HEK293 (cell line): Measurements from ENCODE around the gene SOCS4.
A peak's percentile ranks its signal among the peaks of the same experiment; 100 is the strongest.

Experiments used
- CTCF ChIA-PET: fragments of 350-600 bp; formaldehyde crosslinking; extraction: SDS; loops from one replicate; lab custom pipeline; 2021; ENCODE audit warnings: antibody characterized with exemption; lab: Yijun Ruan, JAX
- POLR2A ChIA-PET: fragments of 300-600 bp; formaldehyde crosslinking; extraction: SDS; loops from one replicate; lab custom pipeline; 2020; ENCODE audit warnings: antibody characterized with exemption, inconsistent platforms; lab: Yijun Ruan, JAX
- H3K27ac ChIP-seq: fragments of 200-500 bp; sonication (Bioruptor generic); 2 replicates; pipeline ENCODE4 v1.5.1; 2014; ENCODE audit warnings: low read depth, low read length, control low read depth, inconsistent platforms; ENCODE audit errors: extremely low read depth
- H3K36me3 ChIP-seq, 2 experiments: fragments of 200-500 bp in 1 of 2; sonication (Bioruptor generic) in 1 of 2; 1 replicate in 1 of 2; 2 replicates in 1 of 2; pipeline ENCODE4 v1.5.1; 2014 to 2017; ENCODE audit warnings: inconsistent platforms in 2 of 2, low read length in 2 of 2; ENCODE audit not compliant: control insufficient read depth in 2 of 2, insufficient read depth in 1 of 2
- H3K4me1 ChIP-seq: fragments of 200-500 bp; sonication (Bioruptor generic); 2 replicates; pipeline ENCODE4 v1.5.1; 2014; ENCODE audit warnings: mild to moderate bottlenecking, low read length, inconsistent platforms; ENCODE audit not compliant: control insufficient read depth, insufficient read depth
- H3K4me3 ChIP-seq: 2 replicates; pipeline ENCODE4 v1.5.1; 2011; ENCODE audit warnings: low read depth, mild to moderate bottlenecking, control low read depth, low read length, moderate library complexity
- H3K9me3 ChIP-seq: fragments of 200-500 bp; sonication (Bioruptor generic); 2 replicates; pipeline ENCODE4 v1.5.1; 2014; ENCODE audit warnings: low read depth, low read length, inconsistent platforms; ENCODE audit not compliant: control insufficient read depth, insufficient read depth
- KLF10 ChIP-seq: fragments of 450-650 bp; IDR thresholded peaks from 2 replicates; pipeline ENCODE4 v1.5.1; 2018; ENCODE audit warnings: missing biosample characterization, mild to moderate bottlenecking, missing genetic modification characterization
- OSR2 ChIP-seq: fragments of 450-650 bp; formaldehyde crosslinking; IDR thresholded peaks from 2 replicates; pipeline ENCODE4 v1.5.1; 2016; ENCODE audit warnings: missing biosample characterization, missing genetic modification characterization
- SALL2 ChIP-seq: fragments of 450-650 bp; formaldehyde crosslinking; IDR thresholded peaks from 2 replicates; pipeline ENCODE4 v1.5.0; 2017; ENCODE audit warnings: missing biosample characterization, mild to moderate bottlenecking, missing genetic modification characterization, borderline replicate concordance
- SCRT1 ChIP-seq: fragments of 450-650 bp; formaldehyde crosslinking; IDR thresholded peaks from 2 replicates; pipeline ENCODE4 v1.5.1; 2016; ENCODE audit warnings: missing biosample characterization, missing genetic modification characterization, borderline replicate concordance
- SETDB1 ChIP-seq: IDR thresholded peaks from one replicate; pipeline ENCODE4 v1.6.1; 2017; ENCODE audit warnings: mild to moderate bottlenecking, low read length, moderate library complexity, mixed read lengths; ENCODE audit not compliant: insufficient read length
- ZBTB48 ChIP-seq: fragments of 450-650 bp; formaldehyde crosslinking; IDR thresholded peaks from 2 replicates; pipeline ENCODE4 v1.5.1; 2016; ENCODE audit warnings: missing biosample characterization, missing genetic modification characterization
- ZFP69B ChIP-seq: fragments of 450-650 bp; formaldehyde crosslinking; IDR thresholded peaks from 2 replicates; pipeline ENCODE4 v1.5.1; 2016; ENCODE audit warnings: missing biosample characterization, missing genetic modification characterization
- ZNF132 ChIP-seq: fragments of 450-650 bp; formaldehyde crosslinking; IDR thresholded peaks from 2 replicates; pipeline ENCODE4 v1.5.1; 2017; ENCODE audit warnings: missing biosample characterization, missing genetic modification characterization, borderline replicate concordance
- ZNF157 ChIP-seq: fragments of 450-650 bp; formaldehyde crosslinking; IDR thresholded peaks from 2 replicates; pipeline ENCODE4 v1.5.1; 2016; ENCODE audit warnings: missing biosample characterization, missing genetic modification characterization
- ZNF23 ChIP-seq: fragments of 450-650 bp; formaldehyde crosslinking; IDR thresholded peaks from 2 replicates; pipeline ENCODE4 v1.5.1; 2016; ENCODE audit warnings: missing biosample characterization, missing genetic modification characterization, borderline replicate concordance
- ZNF266 ChIP-seq: fragments of 450-650 bp; formaldehyde crosslinking; IDR thresholded peaks from 2 replicates; pipeline ENCODE4 v1.5.1; 2016; ENCODE audit warnings: missing biosample characterization, missing genetic modification characterization, low read depth
- ZNF350 ChIP-seq: fragments of 450-650 bp; formaldehyde crosslinking; IDR thresholded peaks from 2 replicates; pipeline ENCODE4 v1.5.0; 2017; ENCODE audit warnings: missing biosample characterization, mild to moderate bottlenecking, missing genetic modification characterization
- ZNF423 ChIP-seq: fragments of 450-650 bp; formaldehyde crosslinking; IDR thresholded peaks from 2 replicates; pipeline ENCODE4 v1.5.1; 2016; ENCODE audit warnings: missing biosample characterization, missing genetic modification characterization
- ZNF747 ChIP-seq: fragments of 450-650 bp; formaldehyde crosslinking; IDR thresholded peaks from 2 replicates; pipeline ENCODE4 v1.5.1; 2016; ENCODE audit warnings: missing biosample characterization, missing genetic modification characterization
- ZNF791 ChIP-seq: fragments of 450-650 bp; formaldehyde crosslinking; IDR thresholded peaks from 2 replicates; pipeline ENCODE4 v1.5.1; 2016; ENCODE audit warnings: missing biosample characterization, missing genetic modification characterization
- ZNF843 ChIP-seq: fragments of 450-650 bp; formaldehyde crosslinking; IDR thresholded peaks from 2 replicates; pipeline ENCODE4 v1.5.1; 2016; ENCODE audit warnings: missing biosample characterization, missing genetic modification characterization
- TF ChIP-seq, protein P1 (sequence below): fragments of 450-650 bp; formaldehyde crosslinking; IDR thresholded peaks from 2 replicates; pipeline ENCODE4 v1.5.1; 2016; ENCODE audit warnings: missing biosample characterization, missing genetic modification characterization
- TF ChIP-seq, protein P2 (sequence below): fragments of 450-650 bp; formaldehyde crosslinking; IDR thresholded peaks from 2 replicates; pipeline ENCODE4 v1.5.1; 2016; ENCODE audit warnings: missing biosample characterization, missing genetic modification characterization
- TF ChIP-seq, protein P3 (sequence below): fragments of 450-650 bp; formaldehyde crosslinking; IDR thresholded peaks from 2 replicates; pipeline ENCODE4 v1.5.1; 2016; ENCODE audit warnings: missing biosample characterization, missing genetic modification characterization
- TF ChIP-seq, protein P4 (sequence below): fragments of 450-650 bp; IDR thresholded peaks from 2 replicates; pipeline ENCODE4 v1.5.1; 2018; ENCODE audit warnings: missing biosample characterization, missing genetic modification characterization
- TF ChIP-seq, protein P5 (sequence below): fragments of 450-650 bp; formaldehyde crosslinking; IDR thresholded peaks from 2 replicates; pipeline ENCODE4 v1.5.1; 2017; ENCODE audit warnings: missing biosample characterization, missing genetic modification characterization
- TF ChIP-seq, protein P6 (sequence below): fragments of 450-650 bp; formaldehyde crosslinking; IDR thresholded peaks from 2 replicates; pipeline ENCODE4 v1.5.1; 2016; ENCODE audit warnings: missing biosample characterization, missing genetic modification characterization

Gene SOCS4

DNA sequence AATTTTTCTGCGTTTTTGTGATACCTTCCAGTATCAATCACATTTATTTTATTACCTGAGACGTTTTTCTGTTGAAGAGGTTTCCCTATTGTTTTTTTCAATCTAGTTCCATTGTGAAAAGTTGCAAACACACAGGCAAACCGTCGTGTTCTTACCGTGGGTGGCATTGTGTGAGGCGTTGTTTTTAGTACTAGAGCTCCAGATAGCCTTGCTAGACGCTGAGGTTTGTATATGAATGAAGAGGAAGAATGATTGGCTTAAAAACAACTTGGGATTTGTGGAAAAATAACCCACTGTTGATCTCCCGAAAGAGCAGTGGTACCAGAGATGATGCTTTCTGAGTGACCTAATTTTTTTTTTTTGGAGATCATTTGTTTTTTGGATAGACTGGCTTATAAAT lies 1.0 kb downstream of the SOCS4 start (continued):
- TF ChIP-seq, protein P1, sequence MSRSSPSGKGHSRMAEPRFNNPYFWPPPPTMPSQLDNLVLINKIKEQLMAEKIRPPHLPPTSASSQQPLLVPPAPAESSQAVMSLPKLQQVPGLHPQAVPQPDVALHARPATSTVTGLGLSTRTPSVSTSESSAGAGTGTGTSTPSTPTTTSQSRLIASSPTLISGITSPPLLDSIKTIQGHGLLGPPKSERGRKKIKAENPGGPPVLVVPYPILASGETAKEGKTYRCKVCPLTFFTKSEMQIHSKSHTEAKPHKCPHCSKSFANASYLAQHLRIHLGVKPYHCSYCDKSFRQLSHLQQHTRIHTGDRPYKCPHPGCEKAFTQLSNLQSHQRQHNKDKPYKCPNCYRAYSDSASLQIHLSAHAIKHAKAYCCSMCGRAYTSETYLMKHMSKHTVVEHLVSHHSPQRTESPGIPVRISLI: no peak
- TF ChIP-seq ZNF350 (tag by site-specific recombination) (no peak), ZFP69B (no peak), ZNF132 (tag by site-specific recombination) (no peak), SCRT1 (tag by site-specific recombination) (no peak), ZNF791 (tag by site-specific recombination) (no peak)
- TF ChIP-seq, protein P2, sequence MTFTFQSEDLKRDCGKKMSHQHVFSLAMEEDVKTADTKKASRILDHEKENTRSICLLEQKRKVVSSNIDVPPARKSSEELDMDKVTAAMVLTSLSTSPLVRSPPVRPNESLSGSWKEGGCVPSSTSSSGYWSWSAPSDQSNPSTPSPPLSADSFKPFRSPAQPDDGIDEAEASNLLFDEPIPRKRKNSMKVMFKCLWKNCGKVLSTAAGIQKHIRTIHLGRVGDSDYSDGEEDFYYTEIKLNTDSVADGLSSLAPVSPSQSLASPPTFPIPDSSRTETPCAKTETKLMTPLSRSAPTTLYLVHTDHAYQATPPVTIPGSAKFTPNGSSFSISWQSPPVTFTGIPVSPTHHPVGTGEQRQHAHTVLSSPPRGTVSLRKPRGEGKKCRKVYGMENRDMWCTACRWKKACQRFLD: no peak

DNA sequence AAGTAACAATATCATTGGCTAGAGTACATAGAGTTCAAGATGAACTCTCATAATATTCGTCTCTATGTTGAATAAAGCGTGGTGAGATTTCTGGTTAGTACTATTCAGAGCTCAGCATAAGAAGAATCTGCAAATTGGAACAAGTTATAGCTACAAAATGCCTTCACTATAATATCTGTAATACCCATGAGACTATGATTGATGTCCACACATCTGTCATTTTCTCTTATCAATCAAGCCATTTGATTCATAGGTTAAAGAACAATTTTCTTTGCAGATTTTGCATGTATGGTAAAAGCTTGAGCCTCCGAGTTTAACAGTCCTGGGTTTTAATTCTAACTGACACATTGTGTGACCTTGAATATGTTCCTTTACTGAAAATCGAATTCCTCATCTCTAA lies 1.4 kb downstream of the SOCS4 start:
- H3K4me1 ChIP-seq: peaks cover 25% of the 10 kb centered on the region
- TF ChIP-seq ZNF23 (tag by site-specific recombination) (no peak), ZNF843 (tag by site-specific recombination) (no peak), ZNF266 (tag by site-specific recombination) (no peak), ZNF423 (no peak), SALL2 (tag by site-specific recombination) (no peak), ZNF157 (no peak), ZNF747 (tag by site-specific recombination) (no peak), ZNF350 (tag by site-specific recombination) (no peak), SETDB1 (no peak), ZBTB48 (tag by site-specific recombination) (no peak), OSR2 (no peak), KLF10 (no peak)
- TF ChIP-seq, protein P3, sequence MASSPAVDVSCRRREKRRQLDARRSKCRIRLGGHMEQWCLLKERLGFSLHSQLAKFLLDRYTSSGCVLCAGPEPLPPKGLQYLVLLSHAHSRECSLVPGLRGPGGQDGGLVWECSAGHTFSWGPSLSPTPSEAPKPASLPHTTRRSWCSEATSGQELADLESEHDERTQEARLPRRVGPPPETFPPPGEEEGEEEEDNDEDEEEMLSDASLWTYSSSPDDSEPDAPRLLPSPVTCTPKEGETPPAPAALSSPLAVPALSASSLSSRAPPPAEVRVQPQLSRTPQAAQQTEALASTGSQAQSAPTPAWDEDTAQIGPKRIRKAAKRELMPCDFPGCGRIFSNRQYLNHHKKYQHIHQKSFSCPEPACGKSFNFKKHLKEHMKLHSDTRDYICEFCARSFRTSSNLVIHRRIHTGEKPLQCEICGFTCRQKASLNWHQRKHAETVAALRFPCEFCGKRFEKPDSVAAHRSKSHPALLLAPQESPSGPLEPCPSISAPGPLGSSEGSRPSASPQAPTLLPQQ (tag by site-specific recombination): no peak
- TF ChIP-seq, protein P4, sequence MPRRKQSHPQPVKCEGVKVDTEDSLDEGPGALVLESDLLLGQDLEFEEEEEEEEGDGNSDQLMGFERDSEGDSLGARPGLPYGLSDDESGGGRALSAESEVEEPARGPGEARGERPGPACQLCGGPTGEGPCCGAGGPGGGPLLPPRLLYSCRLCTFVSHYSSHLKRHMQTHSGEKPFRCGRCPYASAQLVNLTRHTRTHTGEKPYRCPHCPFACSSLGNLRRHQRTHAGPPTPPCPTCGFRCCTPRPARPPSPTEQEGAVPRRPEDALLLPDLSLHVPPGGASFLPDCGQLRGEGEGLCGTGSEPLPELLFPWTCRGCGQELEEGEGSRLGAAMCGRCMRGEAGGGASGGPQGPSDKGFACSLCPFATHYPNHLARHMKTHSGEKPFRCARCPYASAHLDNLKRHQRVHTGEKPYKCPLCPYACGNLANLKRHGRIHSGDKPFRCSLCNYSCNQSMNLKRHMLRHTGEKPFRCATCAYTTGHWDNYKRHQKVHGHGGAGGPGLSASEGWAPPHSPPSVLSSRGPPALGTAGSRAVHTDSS (tag by site-specific recombination): no peak
- TF ChIP-seq, protein P5, sequence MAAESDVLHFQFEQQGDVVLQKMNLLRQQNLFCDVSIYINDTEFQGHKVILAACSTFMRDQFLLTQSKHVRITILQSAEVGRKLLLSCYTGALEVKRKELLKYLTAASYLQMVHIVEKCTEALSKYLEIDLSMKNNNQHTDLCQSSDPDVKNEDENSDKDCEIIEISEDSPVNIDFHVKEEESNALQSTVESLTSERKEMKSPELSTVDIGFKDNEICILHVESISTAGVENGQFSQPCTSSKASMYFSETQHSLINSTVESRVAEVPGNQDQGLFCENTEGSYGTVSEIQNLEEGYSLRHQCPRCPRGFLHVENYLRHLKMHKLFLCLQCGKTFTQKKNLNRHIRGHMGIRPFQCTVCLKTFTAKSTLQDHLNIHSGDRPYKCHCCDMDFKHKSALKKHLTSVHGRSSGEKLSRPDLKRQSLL (tag by site-specific recombination): no peak
- TF ChIP-seq, protein P6, sequence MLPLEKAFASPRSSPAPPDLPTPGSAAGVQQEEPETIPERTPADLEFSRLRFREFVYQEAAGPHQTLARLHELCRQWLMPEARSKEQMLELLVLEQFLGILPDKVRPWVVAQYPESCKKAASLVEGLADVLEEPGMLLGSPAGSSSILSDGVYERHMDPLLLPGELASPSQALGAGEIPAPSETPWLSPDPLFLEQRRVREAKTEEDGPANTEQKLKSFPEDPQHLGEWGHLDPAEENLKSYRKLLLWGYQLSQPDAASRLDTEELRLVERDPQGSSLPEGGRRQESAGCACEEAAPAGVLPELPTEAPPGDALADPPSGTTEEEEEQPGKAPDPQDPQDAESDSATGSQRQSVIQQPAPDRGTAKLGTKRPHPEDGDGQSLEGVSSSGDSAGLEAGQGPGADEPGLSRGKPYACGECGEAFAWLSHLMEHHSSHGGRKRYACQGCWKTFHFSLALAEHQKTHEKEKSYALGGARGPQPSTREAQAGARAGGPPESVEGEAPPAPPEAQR (tag by site-specific recombination): no peak
- TF ChIP-seq, all 188 proteins: peak for 0
- Histone ChIP-seq H3K4me3 (peak overlapping the region; percentile 99), H3K9me3 (no peaks in the 10 kb centered on the region), H3K36me3 (peaks cover 11 to 15% of the 10 kb centered on the region in 2 experiments), H3K27ac (no peak overlapping the region)
- POLR2A ChIA-PET: interaction anchor here (3.6 kb wide), 1 partner anchor 23 kb away, joined by 47 read pairs; the partner anchor contains the start of gene MAPK1IP1L
- CTCF ChIA-PET: interaction anchor here (0.8 kb wide), 1 partner anchor 22 kb away, joined by 3 read pairs; no protein-coding TSS in a partner anchor
